Hematopoietic multipotent progenitor cell treated with erythropoietin and hydrocortisone succinate and interleukin-3 and kit ligand, for 8 days (in vitro differentiated cells): Measurements from ENCODE around the gene TNFRSF25.
"Not testable (repeated sequence)": the region's sequence is repeated elsewhere in the genome, so short reads cannot be mapped to it uniquely, and the experiment has no call there.

Experiments
- DNase-seq: peaks from one replicate; pipeline ENCODE4 v3.0.0-alpha.2; 2015

Gene TNFRSF25

GRCh38 chr1:6450005-6450450 is 15.9 kb downstream of the TNFRSF25 start:
- DNase-seq, result no peak

GRCh38 chr1:6448749-6449631 is 17.0 kb downstream of the TNFRSF25 start:
- no peak for DNase-seq

GRCh38 chr1:6447818-6448748 is 17.9 kb downstream of the TNFRSF25 start:
- DNase-seq, result no peak

- no peak for DNase-seq
Measured at GRCh38 chr1:6447016-6447817, 18.8 kb downstream of the TNFRSF25 start.

- DNase-seq, result no peak
Measured at GRCh38 chr1:6446665-6447015, 19.3 kb downstream of the TNFRSF25 start.

- DNase-seq, result not testable (repeated sequence)
Measured at GRCh38 chr1:6445929-6446328, 20.0 kb downstream of the TNFRSF25 start.

GRCh38 chr1:6445062-6445763 is 20.8 kb downstream of the TNFRSF25 start:
- peak; percentile 44 for DNase-seq

GRCh38 chr1:6444377-6444776 is 21.6 kb downstream of the TNFRSF25 start:
- DNase-seq, result no peak

- no peak for DNase-seq
Measured at GRCh38 chr1:6443339-6444115, 22.4 kb downstream of the TNFRSF25 start.

GRCh38 chr1:6441586-6441985 is 24.4 kb downstream of the TNFRSF25 start:
- no peak for DNase-seq

- peak; percentile 70 for DNase-seq
Measured at GRCh38 chr1:6440198-6441126, 25.5 kb downstream of the TNFRSF25 start.

GRCh38 chr1:6438047-6438525 is 27.9 kb downstream of the TNFRSF25 start:
- peak; percentile 67 for DNase-seq

GRCh38 chr1:6437012-6437700 is 28.8 kb downstream of the TNFRSF25 start:
- not testable (repeated sequence) for DNase-seq

- not testable (repeated sequence) for DNase-seq
Measured at GRCh38 chr1:6436277-6436676, 29.7 kb downstream of the TNFRSF25 start.

- DNase-seq, result no peak
Measured at GRCh38 chr1:6435547-6435946, 30.4 kb downstream of the TNFRSF25 start.

- DNase-seq, result no peak
Measured at GRCh38 chr1:6435129-6435528, 30.8 kb downstream of the TNFRSF25 start.

- DNase-seq, result no peak
Measured at GRCh38 chr1:6434186-6434585, 31.8 kb downstream of the TNFRSF25 start.

- DNase-seq, result not testable (repeated sequence)
Measured at GRCh38 chr1:6431645-6432579, 34.1 kb downstream of the TNFRSF25 start.
